GM21423 (cell line): ENCODE measurements around the gene KCNAB1.
A peak's percentile ranks its signal among the peaks of the same experiment; 100 is the strongest.

Source experiments
- ATAC-seq: cut with Tn5 transposase; IDR thresholded peaks from one replicate; pipeline ENCODE4 v1.9.1; 2021; ENCODE audit warnings: mild to moderate bottlenecking, moderate library complexity; ENCODE audit not compliant: unreplicated experiment

The KCNAB1 gene

DNA sequence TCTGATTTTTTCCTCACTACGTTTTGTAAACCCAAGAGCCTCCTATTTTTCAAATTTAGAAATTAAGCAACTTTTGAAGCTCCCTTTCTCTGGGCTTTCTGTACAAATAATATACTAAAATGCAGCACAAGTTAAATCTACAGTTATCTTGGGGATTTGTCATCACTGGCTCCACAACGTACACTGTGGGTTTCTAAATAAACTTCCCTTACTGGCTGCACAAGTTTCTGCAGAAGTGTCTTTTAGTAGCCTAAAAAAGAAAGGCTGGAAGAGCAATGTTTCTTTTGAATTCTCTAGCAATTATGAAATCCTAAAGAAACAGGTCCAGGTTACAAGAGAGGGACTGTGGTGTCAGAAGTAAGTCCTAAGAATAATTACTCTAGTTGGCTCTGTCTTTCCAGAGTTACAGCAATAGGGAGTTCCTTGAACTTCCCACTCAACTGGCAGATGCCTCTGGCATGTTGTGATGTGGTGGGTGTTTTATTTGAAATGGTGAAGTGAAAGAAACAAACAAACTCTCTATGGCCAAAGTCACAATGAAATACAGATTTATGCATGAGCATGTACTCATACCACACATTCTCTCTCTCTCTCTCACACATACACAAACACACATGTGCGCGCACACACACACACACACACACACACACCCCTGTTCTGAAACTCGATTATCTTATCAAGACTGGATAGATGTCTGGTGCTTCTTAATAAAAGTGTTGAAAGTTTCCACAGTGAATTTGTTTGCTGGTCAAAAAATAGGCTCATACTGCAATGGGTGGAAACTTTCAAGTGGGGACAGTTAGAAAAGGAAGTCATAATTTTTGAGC is 236.4 kb downstream of the KCNAB1 start:
- no peak for ATAC-seq

DNA sequence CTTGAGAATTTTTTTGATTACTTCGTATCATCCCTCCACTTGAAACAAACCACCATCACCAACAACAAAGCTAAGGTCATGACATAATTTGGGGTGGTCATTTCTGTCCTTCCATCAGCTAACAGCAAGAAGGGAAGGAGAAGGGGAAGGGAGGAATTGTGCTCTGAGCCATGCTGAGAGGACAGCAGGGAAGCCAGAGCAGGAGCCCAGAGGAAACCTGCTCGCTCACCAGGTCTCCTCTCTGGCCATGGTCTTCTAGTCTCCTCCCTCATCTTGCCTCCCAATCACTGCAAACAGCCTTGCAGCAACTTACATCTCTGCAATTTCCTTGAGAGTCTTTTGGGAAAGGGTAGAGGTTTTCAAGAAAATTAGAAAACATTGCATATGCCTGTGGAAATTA is 237.9 kb downstream of the KCNAB1 start:
- no peak for ATAC-seq

GRCh38 chr3:156359368-156359767 is 239.0 kb downstream of the KCNAB1 start:
- no peak for ATAC-seq

DNA sequence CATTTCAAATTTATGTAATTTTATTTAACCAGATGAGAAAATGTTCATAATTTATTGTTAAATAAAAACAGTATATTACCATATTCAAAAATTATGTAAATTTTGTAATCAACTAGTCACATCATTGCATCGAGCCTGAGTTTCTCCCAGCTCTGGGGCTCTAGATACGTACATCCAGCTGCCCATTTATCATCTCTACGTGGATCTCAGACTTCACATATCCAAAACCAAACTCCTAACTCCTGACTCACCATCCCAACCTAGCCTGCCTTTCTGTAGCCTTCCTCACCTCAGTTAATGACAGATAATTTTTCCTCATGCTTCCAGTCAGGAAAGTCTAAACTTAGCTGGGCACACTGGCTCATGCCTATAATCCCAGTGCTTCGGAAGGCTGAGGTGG is 239.7 kb downstream of the KCNAB1 start:
- ATAC-seq, result no peak

DNA sequence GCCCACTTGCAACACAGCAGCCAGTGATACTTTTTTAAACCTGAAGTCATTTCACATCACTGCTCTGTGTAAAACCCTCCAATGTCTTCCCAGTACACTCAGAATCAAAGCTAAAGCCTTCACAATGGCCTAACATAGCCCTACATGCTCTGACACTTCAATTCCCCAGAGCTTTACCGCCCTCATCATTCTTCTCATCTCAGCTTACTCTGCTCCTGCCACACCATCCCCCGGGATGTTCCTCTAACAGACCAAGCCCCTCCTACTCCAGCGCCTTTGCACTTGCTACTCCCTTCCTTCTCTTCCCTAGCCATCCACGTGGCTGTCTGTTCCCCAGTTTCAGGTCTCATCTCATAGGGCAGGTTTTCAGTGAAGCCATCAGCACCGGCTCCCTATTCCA is 240.6 kb downstream of the KCNAB1 start:
- ATAC-seq, result no peak

DNA sequence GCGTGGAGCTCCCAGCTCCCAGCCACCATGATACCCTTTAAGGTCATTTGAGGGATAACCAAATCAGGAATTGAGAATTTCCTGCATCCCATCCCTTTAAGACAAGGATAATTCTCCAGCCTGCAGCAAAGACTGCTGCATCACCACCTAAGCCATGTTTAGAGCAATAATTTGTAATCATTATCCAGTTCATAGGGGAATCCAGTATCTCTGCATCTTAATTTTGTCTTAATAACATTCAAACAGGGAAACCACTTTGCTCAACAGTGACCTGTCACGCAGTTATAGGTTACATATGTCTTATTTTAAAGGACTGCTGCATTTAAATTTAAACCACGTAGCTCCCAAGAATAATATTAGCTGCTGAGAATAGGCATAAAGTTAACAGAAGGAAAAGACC is 246.2 kb downstream of the KCNAB1 start:
- ATAC-seq, result no peak

GRCh38 chr3:156368189-156368588 is 247.8 kb downstream of the KCNAB1 start:
- ATAC-seq, result no peak

DNA sequence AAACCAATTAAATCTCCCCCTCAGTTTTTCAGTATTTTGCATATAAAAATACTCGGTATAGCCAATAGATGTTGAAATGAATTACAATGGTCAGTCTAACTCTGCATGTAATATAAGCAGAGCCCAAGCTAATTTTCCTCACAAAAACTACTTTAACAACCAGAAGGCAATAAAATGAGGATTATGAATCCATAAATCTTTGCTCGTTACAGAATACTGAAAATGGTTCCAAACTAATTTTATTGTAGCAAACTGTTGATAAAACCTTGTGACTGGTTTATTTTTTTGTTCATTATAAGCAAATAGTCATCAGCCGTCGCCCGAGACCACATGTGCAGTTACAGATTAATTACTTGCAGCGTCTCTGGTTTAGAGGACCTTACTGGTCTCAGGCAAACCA is 251.3 kb downstream of the KCNAB1 start:
- ATAC-seq, result no peak

GRCh38 chr3:156373095-156373494 is 252.7 kb downstream of the KCNAB1 start:
- no peak for ATAC-seq

- ATAC-seq, result no peak
Measured at GRCh38 chr3:156373654-156374053, 253.3 kb downstream of the KCNAB1 start.

- no peak for ATAC-seq
Measured at GRCh38 chr3:156376199-156376598, 255.8 kb downstream of the KCNAB1 start.

DNA sequence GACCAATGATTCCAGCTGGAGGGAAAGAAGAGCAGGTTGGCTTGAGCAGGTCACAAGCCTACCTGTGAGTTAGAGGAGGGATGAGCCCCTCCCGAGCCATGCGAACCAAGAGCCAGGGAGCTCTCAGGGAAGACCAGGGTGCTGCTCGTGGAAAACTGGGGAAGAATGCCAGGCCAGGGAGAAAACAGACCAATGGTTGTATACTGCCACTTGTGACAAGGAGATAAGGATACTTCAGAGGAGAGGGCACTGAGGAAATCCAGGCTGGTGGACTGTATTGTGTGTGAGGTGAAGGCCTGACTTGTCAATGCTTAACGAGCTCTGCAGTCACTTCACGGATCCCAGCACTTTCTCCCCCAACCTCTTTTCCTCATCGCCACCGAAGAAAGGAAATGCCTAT is 256.9 kb downstream of the KCNAB1 start:
- no peak for ATAC-seq

- ATAC-seq, result no peak
Measured at GRCh38 chr3:156377718-156378117, 257.3 kb downstream of the KCNAB1 start.

DNA sequence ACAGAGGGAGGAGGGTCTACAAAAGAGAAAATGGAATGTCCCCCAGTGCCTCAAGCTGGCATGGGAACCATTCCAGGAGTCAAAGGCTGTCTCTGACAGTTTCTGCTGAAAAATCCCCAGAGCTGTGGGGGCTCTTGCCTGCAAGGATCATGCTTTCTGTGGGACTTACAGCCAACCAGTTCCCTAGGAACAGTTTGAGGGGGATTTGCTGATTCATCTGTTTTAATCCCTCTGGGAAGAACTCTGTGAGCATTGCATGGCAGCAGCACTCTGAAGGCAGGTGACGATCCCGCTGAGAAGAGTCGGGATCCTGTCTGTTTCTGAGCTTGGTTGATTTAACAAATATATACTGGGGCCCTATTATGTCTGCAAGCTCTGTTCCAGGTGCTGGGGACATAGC is 258.5 kb downstream of the KCNAB1 start:
- ATAC-seq, result no peak

GRCh38 chr3:156379327-156379726 is 258.9 kb downstream of the KCNAB1 start:
- no peak for ATAC-seq

DNA sequence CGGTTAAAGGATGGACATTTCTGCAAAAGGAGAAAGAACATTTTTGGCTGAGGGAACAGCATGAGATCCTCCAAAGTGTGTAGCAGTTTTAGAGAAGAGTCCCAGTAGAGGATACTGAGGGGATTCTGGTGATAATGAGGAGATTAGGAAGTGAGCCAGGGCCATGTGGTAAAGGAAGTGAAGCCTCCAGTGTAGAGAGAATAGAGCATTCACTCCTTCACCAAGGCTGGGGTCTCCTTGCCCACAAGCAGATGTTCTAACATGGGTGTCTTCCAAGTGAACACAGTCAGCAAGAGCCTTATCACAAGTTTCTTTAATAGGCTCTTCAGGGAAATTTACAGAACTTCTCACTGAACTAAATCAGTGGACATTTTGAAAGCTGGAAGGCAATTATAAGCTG is 260.9 kb downstream of the KCNAB1 start:
- ATAC-seq, result no peak

DNA sequence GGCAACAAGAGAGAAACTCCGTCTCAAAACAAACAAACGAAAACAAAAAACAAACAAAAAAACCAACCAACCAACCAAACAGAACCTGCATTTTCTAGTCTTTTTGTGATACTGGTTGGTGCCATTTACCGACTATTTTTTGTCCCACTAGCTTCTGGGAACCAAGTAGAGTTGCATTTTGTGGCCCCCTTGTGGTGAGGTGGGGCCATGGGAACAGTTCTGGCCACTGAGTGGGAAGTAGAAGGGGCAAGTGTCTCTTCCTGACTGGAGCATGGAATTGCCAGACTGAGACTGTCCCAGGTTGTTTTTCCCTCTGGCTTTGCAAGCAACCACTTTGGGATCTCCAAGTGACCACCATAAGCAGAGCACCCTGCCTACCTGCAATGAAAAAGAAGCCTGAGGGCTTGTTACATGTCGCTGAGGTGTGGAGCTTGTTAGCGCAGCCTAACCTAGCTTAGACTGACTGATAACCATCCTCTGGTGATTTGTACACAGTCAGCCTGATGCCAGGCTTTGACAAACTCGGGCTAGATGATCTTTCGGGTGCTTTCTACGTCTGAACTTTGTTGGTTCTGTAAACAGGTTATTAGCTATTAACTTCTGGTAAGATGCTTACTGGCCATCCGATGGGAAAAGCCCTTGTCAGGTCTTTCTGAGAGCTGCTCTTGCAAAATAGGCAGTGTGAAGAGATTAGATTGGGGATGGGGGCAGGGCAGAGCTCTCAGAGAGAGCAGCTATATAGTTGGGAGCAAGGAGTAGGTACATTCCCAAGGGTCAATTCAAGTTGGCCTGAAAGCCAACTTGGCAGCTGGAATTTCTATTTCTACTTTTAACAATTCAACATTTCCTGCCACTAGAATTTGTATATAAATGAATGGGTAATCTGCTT is 262.3 kb downstream of the KCNAB1 start:
- ATAC-seq, result peak; percentile 62

GRCh38 chr3:156383441-156384025 is 263.2 kb downstream of the KCNAB1 start:
- no peak for ATAC-seq

GRCh38 chr3:156388497-156389448 is 268.4 kb downstream of the KCNAB1 start:
- ATAC-seq, result peak; percentile 53

DNA sequence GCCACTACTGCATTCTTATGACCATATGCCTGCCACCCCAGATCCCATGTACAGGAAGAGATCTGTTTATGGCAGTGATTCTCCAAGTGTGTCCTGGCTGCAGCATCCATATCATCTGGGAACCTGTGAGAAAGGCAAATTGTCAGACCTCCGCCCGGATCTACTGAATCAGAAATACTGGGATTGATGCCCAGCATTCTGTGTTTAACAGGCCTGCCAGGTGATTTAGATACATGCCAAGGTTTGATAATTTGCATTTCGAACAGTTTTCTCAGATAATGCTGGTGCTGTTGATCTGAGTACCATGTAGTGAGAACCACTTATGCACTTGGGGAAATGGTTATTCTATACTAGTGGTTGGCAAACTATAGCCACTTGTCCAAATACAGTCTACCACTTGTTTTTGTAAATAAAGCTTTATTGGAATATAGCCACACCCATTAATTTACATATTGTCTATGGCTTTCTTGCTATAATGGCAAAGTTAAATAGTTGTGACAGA is 269.1 kb downstream of the KCNAB1 start:
- no peak for ATAC-seq
